ENCODE results near the gene SCYGR1.
"Not testable (repeated sequence)": the region's sequence is repeated elsewhere in the genome, so short reads cannot be mapped to it uniquely, and the experiment has no call there.

Gene SCYGR1

GRCh38 chr2:227387583-227387982, at the start of gene SCYGR1:
TSS of gene SCYGR1 (minus strand) at chr2:227387949. CDS start at chr2:227387949, 0 bp downstream.
- H3K4me3 ChIP-seq; H3K36me3 ChIP-seq; H3K9me3 ChIP-seq (replicated peaks in 1 of 11); H3K27me3 ChIP-seq; H3K9ac ChIP-seq; H4K20me1 ChIP-seq; H3K27ac ChIP-seq: not testable (repeated sequence)
- Histone ChIP-seq H3K4me2 (0 out of 22 replicates have a peak within 1 kb of the TSS, but pooled peaks of 1 of the 11 experiments have one; percentile 22), H3K4me1 (peaks cover 0 to 38% (median 9%) of the 10 kb centered on the region in 10 experiments; a peak in 11 of 20 replicates)

GRCh38 chr2:227436436-227437174, 48.9 kb upstream of the SCYGR1 start:
- no peak overlapping the region for H3K9ac ChIP-seq
- no peaks in the 10 kb centered on the region for H4K20me1 ChIP-seq
- peaks cover 24 to 34% (median 27%) of the 10 kb centered on the region in 11 experiments for H3K9me3 ChIP-seq (replicated peaks in 1 of 11)
- no peak overlapping the region for H3K27ac ChIP-seq
- H3K4me2 ChIP-seq = no peak overlapping the region
- TF ChIP-seq Cebpa-rat (IDR thresholded peaks at IDR 0.05) = no peak
- H3K36me3 ChIP-seq = peaks cover 0 to 15% (median 0%) of the 10 kb centered on the region in 11 experiments; a peak in 4 of 22 replicates
- no peaks in the 10 kb centered on the region for H3K27me3 ChIP-seq
- H3K4me1 ChIP-seq = 0 out of 20 replicates have a peak, but pooled peaks cover 0 to 5% (median 0%) of the 10 kb centered on the region in 10 experiments
- no peak overlapping the region for H3K4me3 ChIP-seq

GRCh38 chr2:227433171-227433570, 45.4 kb upstream of the SCYGR1 start:
- H3K36me3 ChIP-seq = peaks cover 0 to 15% (median 0%) of the 10 kb centered on the region in 11 experiments; a peak in 4 of 22 replicates
- H3K9ac ChIP-seq = no peak overlapping the region
- peaks cover 25 to 48% (median 31%) of the 10 kb centered on the region in 11 experiments for H3K9me3 ChIP-seq (replicated peaks in 1 of 11)
- H4K20me1 ChIP-seq = no peaks in the 10 kb centered on the region
- peaks cover 0 to 30% (median 11%) of the 10 kb centered on the region in 10 experiments; a peak in 12 of 20 replicates for H3K4me1 ChIP-seq
- H3K4me3 ChIP-seq = no peak overlapping the region; a peak in 1 of 20 replicates
- no peak for TF ChIP-seq Cebpa-rat (IDR thresholded peaks at IDR 0.05)
- no peaks in the 10 kb centered on the region for H3K27me3 ChIP-seq
- H3K4me2 ChIP-seq = no peak overlapping the region
- no peak overlapping the region for H3K27ac ChIP-seq

GRCh38 chr2:227430639-227431038, 42.9 kb upstream of the SCYGR1 start:
- TF ChIP-seq Cebpa-rat (IDR thresholded peaks at IDR 0.05) = no peak

GRCh38 chr2:227428731-227429285, 41.1 kb upstream of the SCYGR1 start:
- Histone ChIP-seq H4K20me1 (no peaks in the 10 kb centered on the region), H3K4me2 (peak overlapping the region in 7 of 11 experiments; percentile 24 to 59 (median 50); a peak in 13 of 22 replicates), H3K36me3 (peaks cover 0 to 15% (median 0%) of the 10 kb centered on the region in 11 experiments; a peak in 4 of 22 replicates), H3K9me3 (replicated peaks in 1 of 11) (peaks cover 22 to 41% (median 29%) of the 10 kb centered on the region in 11 experiments), H3K27me3 (no peaks in the 10 kb centered on the region), H3K4me3 (no peak overlapping the region), H3K27ac (peak overlapping the region in 8 of 11 experiments; percentile 5 to 78 (median 50); a peak in 9 of 22 replicates), H3K4me1 (peaks cover 0 to 35% (median 12%) of the 10 kb centered on the region in 10 experiments; a peak in 12 of 20 replicates), H3K9ac (peak overlapping the region in 3 of 11 experiments; percentile 12 to 57 (median 56); a peak in 5 of 22 replicates)
- TF ChIP-seq Cebpa-rat (IDR thresholded peaks at IDR 0.05) = no peak

More at GRCh38 chr2:227430639-227431038, 42.9 kb upstream of the SCYGR1 start:
- no peaks in the 10 kb centered on the region for H4K20me1 ChIP-seq
- H3K9ac ChIP-seq = no peak overlapping the region
- H3K4me2 ChIP-seq = peak overlapping the region in 1 of 11 experiments; percentile 28; a peak in 1 of 22 replicates
- peaks cover 0 to 35% (median 12%) of the 10 kb centered on the region in 10 experiments; a peak in 12 of 20 replicates for H3K4me1 ChIP-seq
- peaks cover 0 to 15% (median 0%) of the 10 kb centered on the region in 11 experiments; a peak in 4 of 22 replicates for H3K36me3 ChIP-seq
- peaks cover 25 to 48% (median 31%) of the 10 kb centered on the region in 11 experiments for H3K9me3 ChIP-seq (replicated peaks in 1 of 11)
- H3K27ac ChIP-seq = no peak overlapping the region
- H3K27me3 ChIP-seq = no peaks in the 10 kb centered on the region
- H3K4me3 ChIP-seq = no peak overlapping the region

GRCh38 chr2:227423656-227424499, 36.1 kb upstream of the SCYGR1 start:
- Histone ChIP-seq H3K36me3 (no peaks in the 10 kb centered on the region), H3K4me3 (no peak overlapping the region), H3K4me1 (peaks cover 0 to 40% (median 10%) of the 10 kb centered on the region in 10 experiments; a peak in 12 of 20 replicates), H3K9me3 (replicated peaks in 1 of 11) (0 out of 22 replicates have a peak, but pooled peaks cover 0 to 3% (median 0%) of the 10 kb centered on the region in 11 experiments), H3K9ac (no peak overlapping the region), H4K20me1 (no peaks in the 10 kb centered on the region), H3K27ac (no peak overlapping the region), H3K27me3 (no peaks in the 10 kb centered on the region), H3K4me2 (no peak overlapping the region)
- no peak for TF ChIP-seq Cebpa-rat (IDR thresholded peaks at IDR 0.05)

- Histone ChIP-seq H4K20me1 (no peaks in the 10 kb centered on the region), H3K4me1 (peaks cover 16 to 61% (median 37%) of the 10 kb centered on the region in 10 experiments), H3K9ac (no peak overlapping the region), H3K4me2 (peak overlapping the region in 5 of 11 experiments; percentile 24 to 87 (median 44); a peak in 5 of 22 replicates), H3K4me3 (no peak overlapping the region), H3K27ac (peak overlapping the region in 7 of 11 experiments; percentile 13 to 95 (median 45); a peak in 10 of 22 replicates), H3K27me3 (no peaks in the 10 kb centered on the region), H3K36me3 (no peaks in the 10 kb centered on the region), H3K9me3 (replicated peaks in 1 of 11) (no peaks in the 10 kb centered on the region)
- TF ChIP-seq Cebpa-rat (IDR thresholded peaks at IDR 0.05) = no peak
Measured at GRCh38 chr2:227420087-227421052, 32.6 kb upstream of the SCYGR1 start.
